ENCODE data around the gene VPS13C.

VPS13C gene

DNA sequence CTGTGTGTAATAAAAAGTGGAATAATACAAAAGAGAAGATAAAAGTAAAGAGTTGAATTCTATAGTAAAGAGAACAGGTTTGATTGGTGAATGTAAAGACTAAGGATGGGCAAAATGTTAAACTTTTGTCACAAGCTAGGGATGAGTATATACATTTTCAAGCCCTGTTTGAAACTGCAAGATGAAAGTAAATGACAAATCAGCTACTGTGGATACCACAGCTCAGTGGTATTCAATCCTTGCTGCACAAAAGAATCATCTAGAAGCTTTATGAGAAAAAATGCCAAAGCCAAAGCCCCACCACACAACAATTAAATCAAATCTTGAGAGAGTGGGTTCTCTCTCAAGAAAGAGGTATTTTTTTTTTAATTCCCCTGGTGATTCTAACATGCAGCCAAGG, 67.7 kb downstream of the VPS13C start:
- no peak for DNase-seq
- no peaks in the 10 kb centered on the region for H3K9me3 ChIP-seq
- H3K4me3 ChIP-seq (ENCODE audit: low read depth, low read length), result no peak overlapping the region
- no peaks in the 10 kb centered on the region for H3K27me3 ChIP-seq
- peaks cover 8% of the 10 kb centered on the region for H3K36me3 ChIP-seq
- H3K4me1 ChIP-seq, result no peaks in the 10 kb centered on the region; the same call in 1 of the 2 replicates
- TF ChIP-seq, protein P1, sequence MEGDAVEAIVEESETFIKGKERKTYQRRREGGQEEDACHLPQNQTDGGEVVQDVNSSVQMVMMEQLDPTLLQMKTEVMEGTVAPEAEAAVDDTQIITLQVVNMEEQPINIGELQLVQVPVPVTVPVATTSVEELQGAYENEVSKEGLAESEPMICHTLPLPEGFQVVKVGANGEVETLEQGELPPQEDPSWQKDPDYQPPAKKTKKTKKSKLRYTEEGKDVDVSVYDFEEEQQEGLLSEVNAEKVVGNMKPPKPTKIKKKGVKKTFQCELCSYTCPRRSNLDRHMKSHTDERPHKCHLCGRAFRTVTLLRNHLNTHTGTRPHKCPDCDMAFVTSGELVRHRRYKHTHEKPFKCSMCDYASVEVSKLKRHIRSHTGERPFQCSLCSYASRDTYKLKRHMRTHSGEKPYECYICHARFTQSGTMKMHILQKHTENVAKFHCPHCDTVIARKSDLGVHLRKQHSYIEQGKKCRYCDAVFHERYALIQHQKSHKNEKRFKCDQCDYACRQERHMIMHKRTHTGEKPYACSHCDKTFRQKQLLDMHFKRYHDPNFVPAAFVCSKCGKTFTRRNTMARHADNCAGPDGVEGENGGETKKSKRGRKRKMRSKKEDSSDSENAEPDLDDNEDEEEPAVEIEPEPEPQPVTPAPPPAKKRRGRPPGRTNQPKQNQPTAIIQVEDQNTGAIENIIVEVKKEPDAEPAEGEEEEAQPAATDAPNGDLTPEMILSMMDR (IDR thresholded peaks at IDR 0.05; ENCODE audit: low read depth, low read length), result no peak

DNA sequence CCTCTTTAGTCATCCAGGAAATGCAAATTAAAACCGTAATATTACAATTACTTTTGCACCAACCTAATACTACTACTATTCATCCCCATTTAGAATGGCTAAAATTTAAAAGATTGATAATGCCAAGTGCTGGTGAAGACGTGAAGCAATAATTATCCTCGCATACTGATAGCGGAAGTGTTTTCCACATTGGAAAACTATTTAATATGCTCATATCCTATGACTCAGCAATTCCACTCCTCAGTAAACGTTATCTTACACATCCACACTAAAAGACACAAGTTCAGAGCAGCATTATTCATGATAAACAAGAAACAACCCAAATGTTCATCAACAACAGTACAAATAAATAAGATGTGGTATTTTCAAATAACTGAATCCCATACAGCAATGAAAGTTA, 70.6 kb downstream of the VPS13C start:
- Histone ChIP-seq H3K9me3 (no peaks in the 10 kb centered on the region), H3K4me3 (ENCODE audit: low read depth, low read length) (no peak overlapping the region), H3K27me3 (no peaks in the 10 kb centered on the region), H3K36me3 (peaks cover 11% of the 10 kb centered on the region), H3K4me1 (no peaks in the 10 kb centered on the region)
- TF ChIP-seq, protein P1 (IDR thresholded peaks at IDR 0.05; ENCODE audit: low read depth, low read length), result no peak
- DNase-seq, result no peak

DNA sequence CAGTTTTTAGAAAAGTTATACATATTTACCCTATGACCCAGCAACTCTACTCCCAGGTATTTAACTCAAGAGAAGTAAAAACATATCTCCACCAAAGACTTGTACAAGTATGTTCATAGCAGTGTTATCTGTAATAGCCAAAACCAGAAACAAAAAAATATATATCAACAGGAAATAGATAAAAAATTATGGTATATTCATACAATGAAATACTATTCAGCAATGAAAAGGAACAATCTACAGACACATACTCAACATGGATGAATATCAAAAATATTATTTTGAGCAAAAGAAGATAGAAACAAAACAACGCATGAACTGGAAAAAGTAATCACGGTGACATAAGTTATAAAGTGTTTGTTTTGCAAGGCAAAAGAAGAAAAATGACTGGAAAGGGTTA, 72.4 kb downstream of the VPS13C start:
- DNase-seq, result no peak
- no peaks in the 10 kb centered on the region for H3K9me3 ChIP-seq
- H3K27me3 ChIP-seq, result no peaks in the 10 kb centered on the region
- H3K36me3 ChIP-seq, result peaks cover 11% of the 10 kb centered on the region
- TF ChIP-seq, protein P1 (IDR thresholded peaks at IDR 0.05; ENCODE audit: low read depth, low read length), result no peak
- H3K4me3 ChIP-seq (ENCODE audit: low read depth, low read length), result no peak overlapping the region
- H3K4me1 ChIP-seq, result no peaks in the 10 kb centered on the region

DNA sequence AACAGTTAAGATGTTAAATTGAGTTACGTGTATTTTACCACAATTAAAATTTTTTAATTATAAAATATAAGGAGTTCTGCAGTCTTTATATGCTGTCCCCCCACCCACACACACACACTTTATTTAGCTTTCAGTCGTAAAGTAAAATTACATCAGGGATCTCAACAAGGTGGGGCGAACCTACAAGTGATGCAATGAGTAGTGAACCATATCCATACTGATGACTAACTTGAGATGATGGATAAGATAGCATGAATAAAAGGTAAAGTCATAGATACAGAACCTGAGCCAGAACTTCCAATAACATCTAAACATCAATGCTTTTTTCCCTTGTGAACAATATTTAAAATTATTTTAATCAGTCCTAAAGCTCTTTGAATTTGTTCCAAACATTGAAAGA, 77.2 kb downstream of the VPS13C start:
- Histone ChIP-seq H3K4me1 (no peaks in the 10 kb centered on the region), H3K36me3 (peaks cover 16% of the 10 kb centered on the region), H3K9me3 (no peaks in the 10 kb centered on the region), H3K27me3 (no peaks in the 10 kb centered on the region), H3K4me3 (ENCODE audit: low read depth, low read length) (no peak overlapping the region)
- TF ChIP-seq, protein P1 (IDR thresholded peaks at IDR 0.05; ENCODE audit: low read depth, low read length), result no peak
- no peak for DNase-seq

DNA sequence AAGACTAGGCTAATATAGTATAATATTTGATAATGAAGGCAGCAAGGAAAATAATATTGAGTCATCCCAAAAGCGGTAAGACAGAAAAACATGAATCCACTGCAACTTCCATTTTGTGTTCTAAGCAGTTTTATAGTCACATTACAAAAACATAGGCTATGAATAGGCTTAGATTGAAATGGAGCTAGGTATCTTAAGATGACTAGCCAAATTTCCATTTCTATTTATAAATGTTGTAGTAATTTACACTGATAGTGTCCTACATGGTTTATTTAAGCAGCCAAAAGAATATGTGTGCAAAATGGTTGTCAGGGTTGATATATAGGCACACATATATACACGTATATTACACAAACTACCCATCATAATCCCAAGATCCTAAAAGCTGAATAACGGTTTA, 82.0 kb downstream of the VPS13C start:
- DNase-seq, result no peak
- Histone ChIP-seq H3K36me3 (peaks cover 14% of the 10 kb centered on the region; the same call in 1 of the 2 replicates), H3K4me1 (peaks cover 11% of the 10 kb centered on the region), H3K27me3 (no peaks in the 10 kb centered on the region), H3K9me3 (no peaks in the 10 kb centered on the region), H3K4me3 (ENCODE audit: low read depth, low read length) (no peak overlapping the region)
- TF ChIP-seq, protein P1 (IDR thresholded peaks at IDR 0.05; ENCODE audit: low read depth, low read length), result no peak

DNA sequence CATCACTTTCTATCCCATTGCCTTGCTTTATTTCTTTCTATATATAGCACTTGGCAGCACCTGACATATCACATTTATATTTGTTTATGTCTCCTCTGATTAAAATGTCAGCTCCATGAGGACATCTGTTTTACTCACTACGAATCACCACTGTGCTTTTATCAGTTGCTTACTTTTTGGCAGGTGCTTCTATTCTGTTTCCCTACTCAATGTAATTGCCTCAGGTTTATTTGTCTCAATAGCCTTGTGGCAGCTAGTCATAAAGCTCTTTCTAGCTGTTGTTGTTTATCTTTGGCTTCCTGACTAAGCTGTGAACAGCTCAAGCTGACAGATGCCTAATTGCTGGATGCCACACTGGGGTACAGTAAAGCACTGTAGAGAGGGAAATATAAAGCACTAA, 85.5 kb downstream of the VPS13C start:
- no peaks in the 10 kb centered on the region for H3K9me3 ChIP-seq
- H3K4me1 ChIP-seq, result peaks cover 11% of the 10 kb centered on the region
- no peak overlapping the region for H3K4me3 ChIP-seq (ENCODE audit: low read depth, low read length)
- peaks cover 26% of the 10 kb centered on the region for H3K36me3 ChIP-seq
- no peak for DNase-seq
- TF ChIP-seq, protein P1 (IDR thresholded peaks at IDR 0.05; ENCODE audit: low read depth, low read length), result no peak
- no peaks in the 10 kb centered on the region for H3K27me3 ChIP-seq
